ENCODE measurements around the gene TCN2.
"Not testable (repeated sequence)": the region's sequence is repeated elsewhere in the genome, so short reads cannot be mapped to it uniquely, and the experiment has no call there.

Gene TCN2

DNA sequence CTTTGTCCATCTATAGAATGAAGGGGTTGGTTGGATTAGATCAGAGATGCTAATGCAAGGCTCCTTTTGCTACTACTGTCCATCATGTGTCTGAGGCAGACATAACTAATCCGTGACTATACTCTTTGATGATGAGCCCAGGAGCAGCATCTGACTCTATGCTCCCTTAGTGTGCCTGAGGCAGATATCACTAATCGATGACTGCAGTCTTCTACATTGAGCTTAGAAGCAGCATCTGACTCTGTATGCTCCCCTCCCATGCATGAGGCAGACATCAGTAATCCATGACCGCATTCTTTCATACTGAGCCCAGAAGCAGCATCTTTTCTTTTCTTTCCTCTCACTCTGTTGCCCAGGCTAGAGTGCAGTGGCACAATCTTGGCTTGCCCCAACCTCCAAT lies 4.2 kb downstream of the TCN2 start:
- no peak for FAIRE-seq
- TF ChIP-seq, protein P1, sequence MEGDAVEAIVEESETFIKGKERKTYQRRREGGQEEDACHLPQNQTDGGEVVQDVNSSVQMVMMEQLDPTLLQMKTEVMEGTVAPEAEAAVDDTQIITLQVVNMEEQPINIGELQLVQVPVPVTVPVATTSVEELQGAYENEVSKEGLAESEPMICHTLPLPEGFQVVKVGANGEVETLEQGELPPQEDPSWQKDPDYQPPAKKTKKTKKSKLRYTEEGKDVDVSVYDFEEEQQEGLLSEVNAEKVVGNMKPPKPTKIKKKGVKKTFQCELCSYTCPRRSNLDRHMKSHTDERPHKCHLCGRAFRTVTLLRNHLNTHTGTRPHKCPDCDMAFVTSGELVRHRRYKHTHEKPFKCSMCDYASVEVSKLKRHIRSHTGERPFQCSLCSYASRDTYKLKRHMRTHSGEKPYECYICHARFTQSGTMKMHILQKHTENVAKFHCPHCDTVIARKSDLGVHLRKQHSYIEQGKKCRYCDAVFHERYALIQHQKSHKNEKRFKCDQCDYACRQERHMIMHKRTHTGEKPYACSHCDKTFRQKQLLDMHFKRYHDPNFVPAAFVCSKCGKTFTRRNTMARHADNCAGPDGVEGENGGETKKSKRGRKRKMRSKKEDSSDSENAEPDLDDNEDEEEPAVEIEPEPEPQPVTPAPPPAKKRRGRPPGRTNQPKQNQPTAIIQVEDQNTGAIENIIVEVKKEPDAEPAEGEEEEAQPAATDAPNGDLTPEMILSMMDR (IDR thresholded peaks at IDR 0.05; ENCODE audit: insufficient read depth, missing control alignments) = no peak
- no peak for DNase-seq (ENCODE audit: insufficient read length, low spot score)

DNA sequence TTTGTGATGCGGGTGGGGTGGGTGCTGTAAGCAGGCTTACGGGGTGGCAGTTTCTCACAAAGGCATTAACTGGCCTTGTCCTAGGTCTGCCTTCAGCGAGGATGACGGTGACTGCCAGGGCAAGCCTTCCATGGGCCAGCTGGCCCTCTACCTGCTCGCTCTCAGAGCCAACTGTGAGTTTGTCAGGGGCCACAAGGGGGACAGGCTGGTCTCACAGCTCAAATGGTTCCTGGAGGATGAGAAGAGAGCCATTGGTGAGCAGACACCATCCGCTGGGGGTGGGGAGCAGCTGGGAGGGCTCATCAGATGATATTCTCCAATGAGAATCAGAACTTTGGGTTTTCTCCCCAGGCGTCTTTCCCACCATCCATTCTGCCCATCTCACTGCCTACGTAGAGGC lies 5.8 kb downstream of the TCN2 start:
- no peak for FAIRE-seq
- TF ChIP-seq, protein P1 (IDR thresholded peaks at IDR 0.05; ENCODE audit: insufficient read depth, missing control alignments) = no peak
- no peak for DNase-seq (ENCODE audit: insufficient read length, low spot score)

DNA sequence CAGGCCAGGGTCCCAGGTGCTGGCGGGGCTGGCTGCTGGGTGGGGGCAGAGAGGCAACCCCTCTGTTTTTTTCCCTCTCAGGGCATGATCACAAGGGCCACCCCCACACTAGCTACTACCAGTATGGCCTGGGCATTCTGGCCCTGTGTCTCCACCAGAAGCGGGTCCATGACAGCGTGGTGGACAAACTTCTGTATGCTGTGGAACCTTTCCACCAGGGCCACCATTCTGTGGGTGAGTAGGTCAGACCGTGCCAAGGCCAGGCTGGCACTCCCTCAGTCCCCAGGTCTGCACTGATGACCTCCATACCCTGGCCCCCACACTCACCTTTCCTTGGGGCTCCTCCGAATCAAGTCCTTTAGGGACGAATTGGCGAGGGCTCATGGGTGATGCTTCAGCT lies 7.3 kb downstream of the TCN2 start:
- TF ChIP-seq, protein P1 (IDR thresholded peaks at IDR 0.05; ENCODE audit: insufficient read depth, missing control alignments) = no peak
- FAIRE-seq (no peak), DNase-seq (ENCODE audit: insufficient read length, low spot score) (no peak)

DNA sequence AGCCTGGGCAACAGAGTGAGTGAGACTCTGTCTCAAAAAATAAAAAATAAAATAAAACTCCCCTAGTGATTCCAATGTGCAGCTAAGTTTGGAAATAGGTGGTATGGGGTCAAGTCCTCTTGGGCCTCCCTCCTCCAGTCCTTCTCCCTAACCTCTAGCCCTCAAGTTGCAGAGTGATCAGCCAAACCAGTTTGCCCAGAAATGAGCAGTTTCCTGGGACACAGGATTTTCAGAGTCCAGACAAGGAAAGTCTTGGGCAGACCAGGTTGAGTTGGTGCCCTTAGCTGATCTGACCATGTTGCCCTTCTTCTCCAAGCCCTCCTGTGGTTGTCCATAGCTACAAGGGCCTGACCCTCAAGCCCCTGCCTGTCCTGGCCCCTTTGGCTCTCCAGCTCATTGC lies 7.9 kb downstream of the TCN2 start:
- no peak for DNase-seq (ENCODE audit: insufficient read length, low spot score)
- TF ChIP-seq, protein P1 (IDR thresholded peaks at IDR 0.05; ENCODE audit: insufficient read depth, missing control alignments) = no peak
- FAIRE-seq = no peak

DNA sequence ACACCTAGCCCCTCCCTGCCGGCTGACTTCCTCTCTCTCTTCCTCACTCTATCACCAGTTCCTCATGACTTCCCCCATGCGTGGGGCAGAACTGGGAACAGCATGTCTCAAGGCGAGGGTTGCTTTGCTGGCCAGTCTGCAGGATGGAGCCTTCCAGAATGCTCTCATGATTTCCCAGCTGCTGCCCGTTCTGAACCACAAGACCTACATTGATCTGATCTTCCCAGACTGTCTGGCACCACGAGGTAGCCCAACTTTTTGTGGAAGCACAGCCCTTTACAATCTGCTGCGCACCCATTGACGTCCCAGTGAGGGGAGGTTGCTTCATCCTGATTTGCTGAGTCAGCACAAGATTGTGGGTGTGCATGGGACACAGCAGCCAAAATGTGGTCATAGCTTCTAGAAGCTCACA lies 8.6 kb downstream of the TCN2 start:
- FAIRE-seq (no peak), DNase-seq (ENCODE audit: insufficient read length, low spot score) (no peak)
- TF ChIP-seq, protein P1 (IDR thresholded peaks at IDR 0.05; ENCODE audit: insufficient read depth, missing control alignments) = no peak

DNA sequence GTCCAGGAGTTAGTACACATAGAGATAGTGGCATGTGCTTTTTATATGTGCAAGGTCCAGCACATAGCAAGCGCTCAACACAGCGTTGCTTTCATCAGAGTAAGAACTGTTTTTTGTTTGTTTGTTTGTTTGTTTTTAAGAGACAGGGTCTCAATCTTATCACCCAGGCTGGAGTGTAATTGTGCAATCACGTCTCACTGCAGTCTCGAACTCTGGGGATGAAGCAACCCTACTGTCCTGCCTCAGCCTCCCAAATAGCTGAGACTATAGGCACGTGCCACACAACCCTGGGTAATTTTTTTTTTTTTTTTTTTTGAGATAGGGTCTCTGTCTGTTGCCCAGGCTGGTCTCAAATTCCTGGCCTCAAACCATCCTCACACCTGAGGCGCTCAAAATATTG lies 10.8 kb downstream of the TCN2 start:
- no peak for DNase-seq (ENCODE audit: insufficient read length, low spot score)
- TF ChIP-seq, protein P1 (IDR thresholded peaks at IDR 0.05; ENCODE audit: insufficient read depth, missing control alignments) = no peak
- FAIRE-seq = no peak

DNA sequence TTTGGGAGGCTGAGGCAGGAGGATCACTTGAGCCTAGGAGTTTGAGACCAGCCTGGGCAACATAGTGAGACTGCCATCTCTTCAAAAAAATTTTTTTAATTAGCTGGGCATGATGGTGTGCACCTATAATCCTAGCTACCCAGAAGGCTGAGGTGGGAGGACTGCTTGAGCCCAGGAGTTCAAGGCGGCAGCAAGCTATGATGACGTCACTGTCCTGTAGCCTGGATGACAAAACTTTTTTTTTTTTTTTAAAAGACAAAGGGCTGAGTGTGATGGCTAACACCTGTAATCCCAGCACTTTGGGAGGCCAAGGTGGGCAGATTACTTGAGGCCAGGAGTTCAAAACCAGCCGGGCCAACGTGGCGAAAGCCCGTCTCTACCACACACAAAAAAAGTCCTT lies 12.9 kb downstream of the TCN2 start:
- FAIRE-seq; DNase-seq (ENCODE audit: insufficient read length, low spot score): not testable (repeated sequence)

DNA sequence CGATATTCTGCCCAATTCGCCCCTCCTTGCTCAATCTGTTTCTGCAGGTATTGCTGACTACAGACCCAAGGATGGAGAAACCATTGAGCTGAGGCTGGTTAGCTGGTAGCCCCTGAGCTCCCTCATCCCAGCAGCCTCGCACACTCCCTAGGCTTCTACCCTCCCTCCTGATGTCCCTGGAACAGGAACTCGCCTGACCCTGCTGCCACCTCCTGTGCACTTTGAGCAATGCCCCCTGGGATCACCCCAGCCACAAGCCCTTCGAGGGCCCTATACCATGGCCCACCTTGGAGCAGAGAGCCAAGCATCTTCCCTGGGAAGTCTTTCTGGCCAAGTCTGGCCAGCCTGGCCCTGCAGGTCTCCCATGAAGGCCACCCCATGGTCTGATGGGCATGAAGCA lies 19.4 kb downstream of the TCN2 start:
- FAIRE-seq (no peak), DNase-seq (ENCODE audit: insufficient read length, low spot score) (no peak)
- TF ChIP-seq, protein P1 (IDR thresholded peaks at IDR 0.05; ENCODE audit: insufficient read depth, missing control alignments) = no peak
